ENCODE measurements around the gene GCFC2. TPM values are rescaled to one million over a fixed set of nuclear protein-coding genes. Genes with fewer than 3 reads are reported as not detected.

Gene GCFC2
- total and polyA plus RNA-seq, 9 of the 15 experiments (the other 6 are each of a cell fraction or from before 2014, with no cell fraction given): 10.5 to 40.6 (median 23.0) TPM

DNA sequence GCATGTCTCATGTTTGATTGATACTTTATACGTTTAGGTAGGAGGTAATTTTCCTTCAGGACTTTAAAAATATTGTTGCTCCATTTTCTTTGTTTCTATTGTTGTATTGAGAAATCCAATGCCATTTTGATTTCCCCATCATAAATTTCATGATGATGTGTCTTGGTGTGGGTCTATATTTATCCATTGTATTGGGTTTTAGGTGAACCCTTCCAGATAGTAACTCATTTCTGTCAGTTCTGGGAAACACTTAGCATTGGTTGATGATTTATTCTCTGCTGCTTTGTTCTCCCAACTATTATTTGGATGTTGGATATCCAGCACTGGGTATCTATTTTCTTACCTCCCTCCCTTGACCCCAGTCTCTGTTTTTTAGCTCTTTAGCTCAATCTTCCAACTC lies 54.2 kb downstream of the GCFC2 start:
- no peak for TF ChIP-seq ZNF239 (CRISPR knock-in tag; IDR thresholded peaks at IDR 0.05)
- no peak for TF ChIP-seq PHTF2 (CRISPR knock-in tag; IDR thresholded peaks at IDR 0.05)
- no peak for TF ChIP-seq ZNF639 (CRISPR knock-in tag; conservative IDR thresholded peaks at IDR 0.05 in 1 of 2, IDR thresholded peaks at IDR 0.05 in 1 of 2)
- no peak for TF ChIP-seq MCM2 (IDR thresholded peaks at IDR 0.05; ENCODE audit: low read depth)
- TF ChIP-seq PHF8 (IDR thresholded peaks at IDR 0.05; ENCODE audit: borderline replicate concordance, low read length): no peak
- no peak for TF ChIP-seq SP1 (CRISPR knock-in tag; IDR thresholded peaks at IDR 0.05)
- H3K9me1 ChIP-seq (ENCODE audit: control insufficient read depth, insufficient read depth, low read length): no peaks in the 10 kb centered on the region
- CTCF ChIA-PET (ENCODE audit: low intra/inter-chr PET ratio): no interaction called here
- no peak overlapping the region for H3K27ac ChIP-seq (ENCODE audit: extremely low read depth, low read depth, low read length)
- H4K20me1 ChIP-seq (replicated peaks; ENCODE audit: control insufficient read depth, insufficient read depth, low read length): no peaks in the 10 kb centered on the region
- peaks cover 87% of the 10 kb centered on the region for H3K36me3 ChIP-seq (ENCODE audit: control insufficient read depth, insufficient read depth, low read length)
- H2AFZ ChIP-seq (ENCODE audit: low read depth, low read length): no peak overlapping the region
- FAIRE-seq: no peak
- in situ Hi-C loops (cut with MboI): no loop called here
- WGBS (ENCODE audit: insufficient coverage, low coverage, missing lambda C conversion rate): 91% methylated on average over 1 of the region's 1 CpG
- peaks cover 2% of the 10 kb centered on the region; the same call in 1 of the 3 replicates for H3K79me2 ChIP-seq (ENCODE audit: control insufficient read depth, insufficient read depth, low read length)
- H3K9ac ChIP-seq (ENCODE audit: insufficient read depth in 1 of 2, low read depth in 2 of 2, low read length in 2 of 2): no peak overlapping the region
- no peak overlapping the region for H3K4me2 ChIP-seq (ENCODE audit: insufficient read depth, low read length)
- intact Hi-C loops (cut with micrococcal nuclease): no loop called here
- no peaks in the 10 kb centered on the region for H3K4me1 ChIP-seq (replicated peaks in 1 of 2; ENCODE audit: control insufficient read depth in 2 of 2, insufficient read depth in 2 of 2, low read length in 2 of 2)
- no peaks in the 10 kb centered on the region for H3K27me3 ChIP-seq (ENCODE audit: control insufficient read depth in 2 of 2, insufficient read depth in 2 of 2, low read length in 2 of 2)
- POLR2A ChIA-PET: interaction anchor here (2.1 kb wide), 1 partner anchor 10 kb away, joined by 6 read pairs; no protein-coding TSS in a partner anchor
- ATAC-seq: no peak
- no TSS peak for BruUV-seq (replicated peaks)
- H3K9me3 ChIP-seq (replicated peaks; ENCODE audit: control insufficient read depth, insufficient read depth, low read depth, low read length): no peaks in the 10 kb centered on the region
- no peak for DNase-seq (ENCODE audit: extremely low read depth in 1 of 4, low spot score in 3 of 4)
- H3K4me3 ChIP-seq: no peak overlapping the region

Data from K562 (cell line).